ENCODE measurements around the gene KLRG1. TPM values are rescaled to one million over a fixed set of nuclear protein-coding genes. Genes with fewer than 3 reads are reported as not detected.

KLRG1 gene
- total and polyA plus RNA-seq, 9 of the 15 experiments (the other 6 are each of a cell fraction or from before 2014, with no cell fraction given): 1.4 to 7.2 (median 2.1) TPM

- ChIA-PET CTCF (ENCODE audit: low intra/inter-chr PET ratio) (no interaction called here), POLR2A (interaction anchor here (1.1 kb wide), 1 partner anchor 84 kb away, joined by 6 read pairs; the partner anchor contains the start of gene M6PR)
- Histone ChIP-seq H3K4me3 (no peak overlapping the region), H2AFZ (ENCODE audit: low read depth, low read length) (no peak overlapping the region), H3K9me1 (ENCODE audit: control insufficient read depth, insufficient read depth, low read length) (no peaks in the 10 kb centered on the region), H3K9me3 (replicated peaks; ENCODE audit: control insufficient read depth, insufficient read depth, low read depth, low read length) (no peaks in the 10 kb centered on the region), H3K79me2 (ENCODE audit: control insufficient read depth, insufficient read depth, low read length) (no peaks in the 10 kb centered on the region), H3K4me2 (ENCODE audit: insufficient read depth, low read length) (no peak overlapping the region), H3K36me3 (ENCODE audit: control insufficient read depth, insufficient read depth, low read length) (no peaks in the 10 kb centered on the region), H3K27me3 (ENCODE audit: control insufficient read depth in 2 of 2, insufficient read depth in 2 of 2, low read length in 2 of 2) (no peaks in the 10 kb centered on the region), H3K9ac (ENCODE audit: insufficient read depth in 1 of 2, low read depth in 2 of 2, low read length in 2 of 2) (no peak overlapping the region), H3K27ac (ENCODE audit: extremely low read depth, low read depth, low read length) (no peak overlapping the region), H3K4me1 (replicated peaks in 1 of 2; ENCODE audit: control insufficient read depth in 2 of 2, insufficient read depth in 2 of 2, low read length in 2 of 2) (no peaks in the 10 kb centered on the region), H4K20me1 (replicated peaks; ENCODE audit: control insufficient read depth, insufficient read depth, low read length) (no peaks in the 10 kb centered on the region)
- FAIRE-seq: no peak
- TF ChIP-seq DACH1 (IDR thresholded peaks at IDR 0.05; ENCODE audit: partially characterized antibody): no peak
- no peak for TF ChIP-seq ZNF561 (CRISPR knock-in tag; conservative IDR thresholded peaks at IDR 0.05)
- TF ChIP-seq SRSF3 (IDR thresholded peaks at IDR 0.05; ENCODE audit: insufficient read depth, low read length): no peak
- no peak for TF ChIP-seq ID3 (CRISPR knock-in tag; IDR thresholded peaks at IDR 0.05)
- TF ChIP-seq ID3 (tag; IDR thresholded peaks at IDR 0.05): no peak
- TF ChIP-seq HDAC3 (IDR thresholded peaks at IDR 0.05; ENCODE audit: borderline replicate concordance, partially characterized antibody): no peak
- TF ChIP-seq ZNF518B (CRISPR knock-in tag; IDR thresholded peaks at IDR 0.05): no peak
- no peak for TF ChIP-seq RBFOX2 (IDR thresholded peaks at IDR 0.05; ENCODE audit: low read depth, low read length)
- TF ChIP-seq MNT (conservative IDR thresholded peaks at IDR 0.05): no peak
- TF ChIP-seq ZNF395 (CRISPR knock-in tag; IDR thresholded peaks at IDR 0.05): no peak
- no peak for TF ChIP-seq SOX6 (IDR thresholded peaks at IDR 0.05)
- no peak for TF ChIP-seq CEBPG (CRISPR knock-in tag; IDR thresholded peaks at IDR 0.05)
- TF ChIP-seq CEBPG (tag; conservative IDR thresholded peaks at IDR 0.05 in 1 of 2, IDR thresholded peaks at IDR 0.05 in 1 of 2): no peak
- in situ Hi-C loops (cut with MboI) (no loop called here), intact Hi-C loops (cut with micrococcal nuclease) (no loop called here)
- no peak for ATAC-seq
- no TSS peak for BruUV-seq (replicated peaks)
- DNase-seq (ENCODE audit: extremely low read depth in 1 of 4, low spot score in 3 of 4): no peak
- 38% methylated on average over 6 of the region's 6 CpGs for WGBS (ENCODE audit: insufficient coverage, low coverage, missing lambda C conversion rate)
Observed at GRCh38 chr12:9034095-9034494, 44.7 kb downstream of the KLRG1 start.

All from K562 (cell line).